GM12878 (cell line): Measurements from ENCODE around the gene ARL3. TPM values are rescaled to one million over a fixed set of nuclear protein-coding genes. Genes with fewer than 3 reads are reported as not detected.

ENCODE experiments used
- ATAC-seq: fragments of 200-7000 bp; cut with Tn5 transposase; 3 replicates; pipeline ENCODE4 v1.9.1; 2020; ENCODE audit warnings: mild to moderate bottlenecking, moderate library complexity
- BruUV-seq: library from RNA; stranded (reverse); fragments of 400-500 nt; replicated peaks from 2 replicates; lab custom pipeline; 2021; lab: Mats Ljungman, UMichigan
- CTCF ChIA-PET: fragments of 300-600 bp; sonication (Branson Sonifier 250); formaldehyde crosslinking; extraction: SDS; loops from one replicate; lab custom pipeline; 2021; ENCODE audit warnings: inconsistent platforms; lab: Yijun Ruan, JAX
- POLR2A ChIA-PET: fragments of 350-600 bp; formaldehyde crosslinking; extraction: SDS; loops from one replicate; lab custom pipeline; 2021; ENCODE audit warnings: inconsistent platforms; lab: Charles Lee
- RAD21 ChIA-PET: fragments of 300-600 bp; sonication (Branson Sonifier 250); formaldehyde crosslinking; loops from one replicate; lab custom pipeline; 2023; ENCODE audit warnings: antibody characterized with exemption; ENCODE audit not compliant: unreplicated experiment; lab: Charles Lee
- SMC1A ChIA-PET: fragments of 300-600 bp; sonication (Branson Sonifier 250); formaldehyde crosslinking; loops from one replicate; lab custom pipeline; 2023; ENCODE audit not compliant: unreplicated experiment, uncharacterized antibody; lab: Charles Lee
- DNase-seq: peaks from one replicate; pipeline ENCODE4 v3.0.0-alpha.2; 2011; ENCODE audit warnings: low read depth, low spot score
- FAIRE-seq: peaks from 3 replicates; lab custom pipeline; 2011; peaks lifted over from hg19 to GRCh38; lab: Jason Lieb, UNC
- H2AFZ ChIP-seq: 2 replicates; pipeline ENCODE4 v1.6.0; 2011; ENCODE audit warnings: low read depth, low read length, control low read depth; ENCODE audit not compliant: control insufficient read depth
- H3K27ac ChIP-seq: 2 replicates; pipeline ENCODE4 v1.5.1; 2011; ENCODE audit warnings: control low read depth; ENCODE audit not compliant: control insufficient read depth, insufficient read depth
- H3K27me3 ChIP-seq, 2 experiments: replicated peaks in 1 of 2; 2 replicates each; pipeline versions ENCODE4 v1.6.0 to v1.6.1; 2011; ENCODE audit warnings: low read length in 1 of 2; ENCODE audit not compliant: control insufficient read depth in 2 of 2, insufficient read depth in 2 of 2
- H3K36me3 ChIP-seq, 2 experiments: 2 replicates each; pipeline ENCODE4 v1.5.1; 2011; ENCODE audit warnings: low read length in 1 of 2; ENCODE audit not compliant: control insufficient read depth in 2 of 2, insufficient read depth in 2 of 2
- H3K4me1 ChIP-seq: 2 replicates; pipeline ENCODE4 v1.6.1; 2011; ENCODE audit warnings: mild to moderate bottlenecking, low read length, moderate library complexity, mixed read lengths; ENCODE audit not compliant: control insufficient read depth, insufficient read depth
- H3K4me2 ChIP-seq: 2 replicates; pipeline ENCODE4 v1.6.0; 2011; ENCODE audit warnings: control low read depth; ENCODE audit not compliant: control insufficient read depth, insufficient read depth
- H3K4me3 ChIP-seq: fragments of 200-600 bp; sonication (generic); 2 replicates; pipeline ENCODE4 v1.5.1; 2016
- H3K79me2 ChIP-seq: 2 replicates; pipeline ENCODE4 v1.6.0; 2011; ENCODE audit warnings: low read length; ENCODE audit not compliant: control insufficient read depth, insufficient read depth
- H3K9ac ChIP-seq: 2 replicates; pipeline ENCODE4 v1.8.0; 2011; ENCODE audit warnings: low read length, control low read depth, mixed read lengths; ENCODE audit not compliant: control insufficient read depth, insufficient read depth
- H3K9me3 ChIP-seq: replicated peaks from 3 replicates; pipeline ENCODE4 v1.5.1; 2011; ENCODE audit warnings: mild to moderate bottlenecking, low read length; ENCODE audit not compliant: control insufficient read depth, insufficient read depth
- H4K20me1 ChIP-seq: 2 replicates; pipeline ENCODE4 v1.6.0; 2011; ENCODE audit not compliant: control insufficient read depth, insufficient read depth
- CBFB ChIP-seq: IDR thresholded peaks from 2 replicates; pipeline ENCODE4 v1.6.1; 2016; ENCODE audit warnings: antibody characterized with exemption, low read depth
- CBX3 ChIP-seq: fragments of 200-600 bp; sonication (generic); IDR thresholded peaks from 2 replicates; pipeline ENCODE4 v1.6.1; 2016; ENCODE audit warnings: low read depth, borderline replicate concordance
- FOXM1 ChIP-seq: IDR thresholded peaks from 2 replicates; pipeline ENCODE4 v1.6.1; 2012; ENCODE audit warnings: low read depth, mild to moderate bottlenecking, inconsistent platforms, low read length, moderate library complexity
- JUNB ChIP-seq: IDR thresholded peaks from 2 replicates; pipeline ENCODE4 v1.6.1; 2016; ENCODE audit warnings: antibody characterized with exemption, mild to moderate bottlenecking
- NFXL1 ChIP-seq: fragments of 450-650 bp; IDR thresholded peaks from 2 replicates; pipeline ENCODE4 v1.6.1; 2017; ENCODE audit warnings: antibody characterized with exemption, mild to moderate bottlenecking, borderline replicate concordance
- TCF3 ChIP-seq: IDR thresholded peaks from 2 replicates; pipeline ENCODE4 v1.6.1; 2012; ENCODE audit warnings: low read depth, mild to moderate bottlenecking, low read length, borderline replicate concordance; ENCODE audit not compliant: insufficient read depth
- WGBS: methylation state at CpG from one replicate; pipeline ENCODE4 v1.1.6; 2016; ENCODE audit warnings: low lambda C conversion rate; ENCODE audit not compliant: insufficient replicate concordance, insufficient coverage; ENCODE audit errors: missing lambda C conversion rate; 5-methylcytosine and 5-hydroxymethylcytosine counted together
- in situ Hi-C: fragments of 300-500 bp; cut with MboI; formaldehyde crosslinking; loops from 9 replicates; pipeline ENCODE4 v1.14.3; 2018; ENCODE audit warnings: mixed read lengths
- intact Hi-C: fragments of 100-400 bp; cut with micrococcal nuclease; formaldehyde crosslinking; loops from one replicate; pipeline ENCODE4 v1.14.2; 2022; ENCODE audit not compliant: unreplicated experiment
- polyA plus RNA-seq, 11 experiments: library from polyadenylated mRNA; depleted of rRNA in 4 of 11; unstranded in 6 of 11; stranded (reverse) in 5 of 11; fragments of >200 nt; fragmentation: Nextera tagmentation in 4 of 11; fragmentation: Illumina TruSeq in 1 of 11; extraction: Ambion mirVana in 4 of 11; extraction: Trizol in 1 of 11; gene quantifications; 1 replicate in 1 of 11; 2 replicates in 10 of 11; pipeline versions ENCODE4 v1.2.1 to v1.2.3, GENCODE V29; 2011 to 2016; ENCODE audit warnings: inconsistent platforms in 2 of 11, missing spikeins in 2 of 11, low read depth in 1 of 11
- total RNA-seq, 4 experiments: library from RNA; depleted of rRNA in 3 of 4; stranded (reverse); fragments of >200 nt in 3 of 4; fragmentation: Illumina TruSeq in 1 of 4; extraction: Trizol in 1 of 4; gene quantifications; 2 replicates each; pipeline versions ENCODE4 v1.2.1 to v1.2.3, GENCODE V29; 2013 to 2021
- TF ChIP-seq, protein P1 (sequence below): fragments of 450-650 bp; IDR thresholded peaks from 2 replicates; pipeline ENCODE4 v1.6.1; 2016; ENCODE audit warnings: mild to moderate bottlenecking

ARL3 gene
- total and polyA plus RNA-seq, 10 of the 15 experiments (the other 5 are each of a cell fraction or from before 2014, with no cell fraction given): 4.9 to 26.1 (median 11.0) TPM

GRCh38 chr10:102682981-102683380, 31.2 kb downstream of the ARL3 start:
- Histone ChIP-seq H3K4me2 (no peak overlapping the region), H4K20me1 (no peaks in the 10 kb centered on the region), H3K9me3 (no peaks in the 10 kb centered on the region), H3K9ac (no peak overlapping the region), H2AFZ (no peak overlapping the region), H3K27me3 (no peaks in the 10 kb centered on the region), H3K4me1 (0 out of 2 replicates have a peak, but pooled peaks cover 3% of the 10 kb centered on the region), H3K36me3 (peaks cover 2 to 4% of the 10 kb centered on the region in 2 experiments; a peak in 3 of 4 replicates), H3K4me3 (no peak overlapping the region), H3K79me2 (no peaks in the 10 kb centered on the region), H3K27ac (no peak overlapping the region)
- in situ Hi-C loops (no loop called here), intact Hi-C loops (no loop called here)
- WGBS: 85% methylated on average over 4 of the region's 4 CpGs
- ChIA-PET POLR2A (interaction anchor here (0.6 kb wide), 1 partner anchor 119 kb away, joined by 3 read pairs; no protein-coding TSS in a partner anchor), RAD21 (no interaction called here), CTCF (interaction anchor here (0.9 to 1.1 kb wide), 2 partner anchors 13 to 219 kb away, joined by 4 read pairs; no protein-coding TSS in a partner anchor), SMC1A (interaction anchor here (0.9 to 1.7 kb wide), 2 partner anchors 18 to 29 kb away, joined by 3 to 4 read pairs; no protein-coding TSS in a partner anchor)
- ATAC-seq (no peak), DNase-seq (no peak), FAIRE-seq (no peak)
- TF ChIP-seq JUNB (no peak), TCF3 (no peak), FOXM1 (no peak), NFXL1 (no peak), CBX3 (no peak), CBFB (no peak)
- TF ChIP-seq, protein P1, sequence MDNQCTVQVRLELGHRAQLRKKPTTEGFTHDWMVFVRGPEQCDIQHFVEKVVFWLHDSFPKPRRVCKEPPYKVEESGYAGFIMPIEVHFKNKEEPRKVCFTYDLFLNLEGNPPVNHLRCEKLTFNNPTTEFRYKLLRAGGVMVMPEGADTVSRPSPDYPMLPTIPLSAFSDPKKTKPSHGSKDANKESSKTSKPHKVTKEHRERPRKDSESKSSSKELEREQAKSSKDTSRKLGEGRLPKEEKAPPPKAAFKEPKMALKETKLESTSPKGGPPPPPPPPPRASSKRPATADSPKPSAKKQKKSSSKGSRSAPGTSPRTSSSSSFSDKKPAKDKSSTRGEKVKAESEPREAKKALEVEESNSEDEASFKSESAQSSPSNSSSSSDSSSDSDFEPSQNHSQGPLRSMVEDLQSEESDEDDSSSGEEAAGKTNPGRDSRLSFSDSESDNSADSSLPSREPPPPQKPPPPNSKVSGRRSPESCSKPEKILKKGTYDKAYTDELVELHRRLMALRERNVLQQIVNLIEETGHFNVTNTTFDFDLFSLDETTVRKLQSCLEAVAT: no peak
- BruUV-seq: no TSS peak
